ENCODE data around the gene ARMC8. TPM values are rescaled to one million over a fixed set of nuclear protein-coding genes. Genes with fewer than 3 reads are reported as not detected.

Gene ARMC8
- total and polyA plus RNA-seq, 2 of the 8 experiments (the other 6 are each of a cell fraction or from before 2014, with no cell fraction given) = 47.3 to 58.5 TPM

DNA sequence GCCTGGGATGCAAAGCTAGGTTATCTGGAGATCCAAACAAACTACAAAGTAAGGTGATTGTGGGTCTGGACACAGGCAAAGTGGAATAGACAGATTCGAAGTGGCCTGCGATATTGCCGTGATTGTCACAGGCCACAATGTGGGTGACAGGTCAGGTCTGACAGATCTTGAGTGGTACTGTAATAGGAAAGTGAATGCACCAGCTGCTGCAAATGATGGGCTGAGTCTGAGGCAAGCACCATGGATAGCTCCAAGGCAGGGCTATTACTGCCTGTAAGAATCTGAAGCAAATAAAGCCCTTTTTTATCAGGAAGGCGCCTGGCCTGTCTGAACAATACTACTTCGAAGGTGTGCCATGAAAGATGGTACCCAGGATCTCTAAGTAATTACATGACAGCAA, 10.0 kb downstream of the ARMC8 start:
- H3K4me1 ChIP-seq (replicated peaks in 1 of 4; ENCODE audit: control insufficient read depth in 3 of 4, insufficient read depth in 4 of 4, low read length in 3 of 4) = no peaks in the 10 kb centered on the region
- no peak overlapping the region for H4K91ac ChIP-seq (replicated peaks; ENCODE audit: insufficient read length, low read length)
- no peak overlapping the region for H3K14ac ChIP-seq (ENCODE audit: insufficient read length)
- no peak overlapping the region for H4K5ac ChIP-seq (ENCODE audit: insufficient read length, low read depth, low read length)
- peaks cover 14% of the 10 kb centered on the region in 2 experiments for H4K20me1 ChIP-seq (replicated peaks in 1 of 2; ENCODE audit: control insufficient read depth in 1 of 2, insufficient read depth in 2 of 2, low read length in 2 of 2)
- no peak overlapping the region for H2BK15ac ChIP-seq (ENCODE audit: low read length)
- H2BK12ac ChIP-seq (ENCODE audit: low read depth, low read length) = no peak overlapping the region
- H3K27me3 ChIP-seq (replicated peaks in 1 of 4; ENCODE audit: control insufficient read depth in 3 of 4, extremely low read depth in 1 of 4, insufficient read depth in 3 of 4, low read length in 3 of 4) = no peaks in the 10 kb centered on the region
- H3K23me2 ChIP-seq (ENCODE audit: low read depth, low read length) = no peaks in the 10 kb centered on the region
- H3K9me3 ChIP-seq (ENCODE audit: insufficient read depth in 2 of 2, low read depth in 1 of 2, low read length in 1 of 2) = no peaks in the 10 kb centered on the region
- no peak overlapping the region for H2BK20ac ChIP-seq (ENCODE audit: low read length)
- no peak overlapping the region for H3K23ac ChIP-seq (ENCODE audit: insufficient read length)
- no peak overlapping the region for H4K8ac ChIP-seq (ENCODE audit: extremely low read depth, insufficient read depth, low read length)
- H3K56ac ChIP-seq (replicated peaks; ENCODE audit: insufficient read length, low read depth, low read length) = no peak overlapping the region
- H3K4me3 ChIP-seq (ENCODE audit: extremely low read depth in 1 of 4, insufficient read depth in 2 of 4, low read depth in 3 of 4, low read length in 4 of 4) = no peak overlapping the region
- H3K79me2 ChIP-seq (ENCODE audit: control insufficient read depth in 1 of 2, insufficient read depth in 2 of 2, low read length in 2 of 2) = peaks cover 0 to 90% of the 10 kb centered on the region in 2 experiments; a peak in 3 of 4 replicates
- no peak overlapping the region for H2AK5ac ChIP-seq (ENCODE audit: low read depth, low read length)
- TF ChIP-seq TBP (IDR thresholded peaks at IDR 0.05; ENCODE audit: low read depth, low read length) = no peak
- TF ChIP-seq SIN3A (conservative IDR thresholded peaks at IDR 0.05 in 1 of 2, IDR thresholded peaks at IDR 0.05 in 1 of 2; ENCODE audit: low read depth in 1 of 2, low read length in 2 of 2) = peak; percentile 90 to 93
- TF ChIP-seq HDAC6 (IDR thresholded peaks at IDR 0.05; ENCODE audit: low read depth, low read length) = no peak
- no peak for TF ChIP-seq SP1 (IDR thresholded peaks at IDR 0.05; ENCODE audit: low read depth, low read length)
- TF ChIP-seq POLR2A (IDR thresholded peaks at IDR 0.05; ENCODE audit: control extremely low read depth in 1 of 2, low read depth in 2 of 2, low read length in 2 of 2) = no peak
- peak; percentile 65 for TF ChIP-seq SAP30 (IDR thresholded peaks at IDR 0.05; ENCODE audit: insufficient read depth, insufficient replicate concordance, low read length)
- DNase-seq (ENCODE audit: low read depth in 1 of 2, low spot score in 2 of 2) = no peak
- no peak overlapping the region for H2BK5ac ChIP-seq (ENCODE audit: low read depth, low read length)
- ChIA-PET CTCF (ENCODE audit: partially characterized antibody) (interaction anchor here (0.6 to 1.1 kb wide), 4 partner anchors 11 to 783 kb away, joined by 3 read pairs; no protein-coding TSS in a partner anchor), POLR2A (ENCODE audit: partially characterized antibody) (interaction anchor here (0.6 to 2.2 kb wide), 4 partner anchors 10 to 154 kb away, joined by 3 to 26 read pairs (median 4); partner anchors contain the start of gene ARMC8)
- no peak overlapping the region for H2BK120ac ChIP-seq (replicated peaks; ENCODE audit: low read depth, low read length)
- H3K4ac ChIP-seq (replicated peaks; ENCODE audit: insufficient read length, low read depth, low read length) = no peak overlapping the region
- H3K36me3 ChIP-seq (ENCODE audit: control insufficient read depth in 2 of 4, insufficient read depth in 4 of 4, low read length in 3 of 4) = no peaks in the 10 kb centered on the region; a peak in 1 of 8 replicates
- no peak overlapping the region for H3K27ac ChIP-seq (ENCODE audit: low read depth, low read length)
- no peak overlapping the region for H3K9ac ChIP-seq (replicated peaks in 1 of 4; ENCODE audit: extremely low read depth in 1 of 4, low read depth in 3 of 4, low read length in 3 of 4)
- H3K79me1 ChIP-seq (ENCODE audit: low read depth, low read length) = 0 out of 2 replicates have a peak, but pooled peaks cover 4% of the 10 kb centered on the region
- no peak overlapping the region for H2AFZ ChIP-seq (ENCODE audit: low read length)
- no peak overlapping the region for H3K4me2 ChIP-seq (ENCODE audit: insufficient read depth in 1 of 2, low read depth in 2 of 2, low read length in 2 of 2)
- no peak overlapping the region for H3K18ac ChIP-seq (ENCODE audit: extremely low read depth, low read length)
- no peak for FAIRE-seq
- 90% methylated on average over 5 of the region's 5 CpGs; no CpG with 5 or more reads in 1 of the 2 experiments for WGBS, 2 experiments (ENCODE audit: extremely low coverage in 1 of 2, insufficient coverage in 1 of 2, insufficient read length in 1 of 2, insufficient replicate concordance in 2 of 2, low coverage in 1 of 2, low lambda C conversion rate in 2 of 2, missing lambda C conversion rate in 1 of 2)

Measured in H1 (cell line).